IMR-90 (cell line): ENCODE measurements around the gene PIP4K2B. TPM values are rescaled to one million over a fixed set of nuclear protein-coding genes. Genes with fewer than 3 reads are reported as not detected.

Source experiments
- ATAC-seq: fragments of 200-7000 bp; cut with Tn5 transposase; 2 replicates; pipeline ENCODE4 v1.9.1; 2020; ENCODE audit warnings: low read depth, mild to moderate bottlenecking, moderate library complexity
- BruUV-seq: library from RNA; stranded (reverse); fragments of 400-500 nt; replicated peaks from 2 replicates; lab custom pipeline; 2021; lab: Mats Ljungman, UMichigan
- CTCF ChIA-PET: fragments of 300-600 bp; formaldehyde crosslinking; extraction: SDS; loops from one replicate; lab custom pipeline; 2021; ENCODE audit warnings: antibody characterized with exemption; lab: Yijun Ruan, JAX
- POLR2A ChIA-PET: fragments of 300-600 bp; sonication (Branson Sonifier 250); formaldehyde crosslinking; loops from one replicate; lab custom pipeline; 2022; ENCODE audit warnings: antibody characterized with exemption; ENCODE audit not compliant: unreplicated experiment; lab: Charles Lee
- DNase-seq: peaks from one replicate; pipeline ENCODE4 v3.0.0; 2013
- H2AFZ ChIP-seq: replicated peaks from 2 replicates; pipeline ENCODE3; 2013; ENCODE audit warnings: low read length, mild to moderate bottlenecking; ENCODE audit not compliant: poor library complexity
- H2AK5ac ChIP-seq: 2 replicates; pipeline ENCODE4 v1.6.1; 2013; ENCODE audit warnings: low read depth, low read length, inconsistent platforms
- H2AK9ac ChIP-seq: replicated peaks from 2 replicates; pipeline ENCODE3; 2013; ENCODE audit warnings: mild to moderate bottlenecking, low read depth, low read length, moderate library complexity; ENCODE audit not compliant: poor library complexity
- H2BK120ac ChIP-seq: 2 replicates; pipeline ENCODE4 v1.6.1; 2013; ENCODE audit warnings: low read depth, low read length, inconsistent platforms
- H2BK15ac ChIP-seq: 3 replicates; pipeline ENCODE4 v1.6.1; 2013; ENCODE audit warnings: low read depth, low read length, inconsistent platforms
- H2BK20ac ChIP-seq: 2 replicates; pipeline ENCODE4 v1.6.1; 2013; ENCODE audit warnings: low read depth, mild to moderate bottlenecking, inconsistent platforms, low read length, moderate library complexity
- H2BK5ac ChIP-seq: 2 replicates; pipeline ENCODE4 v1.6.1; 2013; ENCODE audit warnings: mild to moderate bottlenecking, low read depth, low read length, inconsistent platforms; ENCODE audit not compliant: poor library complexity, severe bottlenecking
- H3K14ac ChIP-seq: replicated peaks from 2 replicates; pipeline ENCODE4 v1.6.1; 2013; ENCODE audit warnings: low read depth, low read length, inconsistent platforms
- H3K18ac ChIP-seq: 2 replicates; pipeline ENCODE4 v1.6.1; 2013; ENCODE audit warnings: low read depth, low read length, control low read depth
- H3K23ac ChIP-seq: 2 replicates; pipeline ENCODE4 v1.6.1; 2013; ENCODE audit warnings: low read depth, low read length, inconsistent platforms
- H3K27ac ChIP-seq: 2 replicates; pipeline ENCODE4 v1.5.1; 2013; ENCODE audit warnings: mild to moderate bottlenecking, control low read depth, low read length; ENCODE audit not compliant: insufficient read depth
- H3K27me3 ChIP-seq: 2 replicates; pipeline ENCODE4 v1.6.1; 2013; ENCODE audit warnings: low read length; ENCODE audit not compliant: control insufficient read depth, insufficient read depth
- H3K36me3 ChIP-seq: 2 replicates; pipeline ENCODE4 v1.6.1; 2013; ENCODE audit warnings: low read length, mixed read lengths; ENCODE audit not compliant: control insufficient read depth, insufficient read depth
- H3K4ac ChIP-seq: 2 replicates; pipeline ENCODE4 v1.6.1; 2013; ENCODE audit warnings: low read depth, low read length, inconsistent platforms
- H3K4me1 ChIP-seq: 2 replicates; pipeline ENCODE4 v1.6.1; 2013; ENCODE audit warnings: low read length, mixed read lengths; ENCODE audit not compliant: control insufficient read depth, insufficient read depth
- H3K4me2 ChIP-seq: 2 replicates; pipeline ENCODE4 v1.6.1; 2013; ENCODE audit warnings: low read depth, mild to moderate bottlenecking, control low read depth, low read length, moderate library complexity
- H3K4me3 ChIP-seq: 2 replicates; pipeline ENCODE4 v1.5.1; 2013; ENCODE audit warnings: low read depth, mild to moderate bottlenecking, control low read depth, low read length, moderate library complexity; ENCODE audit not compliant: insufficient read depth
- H3K56ac ChIP-seq: 2 replicates; pipeline ENCODE4 v1.6.1; 2013; ENCODE audit warnings: low read length, inconsistent platforms; ENCODE audit not compliant: insufficient read depth; ENCODE audit errors: extremely low read depth
- H3K79me1 ChIP-seq, 2 experiments: 2 replicates each; pipeline ENCODE4 v1.6.1; 2013; ENCODE audit warnings: low read length in 2 of 2, inconsistent platforms in 1 of 2, low read depth in 1 of 2
- H3K9ac ChIP-seq: 2 replicates; pipeline ENCODE4 v1.6.1; 2013; ENCODE audit warnings: low read depth, low read length, control low read depth
- H3K9me1 ChIP-seq: 2 replicates; pipeline ENCODE4 v1.6.1; 2013; ENCODE audit warnings: low read length, inconsistent platforms; ENCODE audit not compliant: insufficient read depth
- H3K9me3 ChIP-seq: 2 replicates; pipeline ENCODE4 v1.6.1; 2013; ENCODE audit warnings: low read length; ENCODE audit not compliant: control insufficient read depth, insufficient read depth
- H4K20me1 ChIP-seq: 2 replicates; pipeline ENCODE4 v1.6.1; 2013; ENCODE audit warnings: low read length, inconsistent platforms; ENCODE audit not compliant: insufficient read depth
- H4K5ac ChIP-seq: 2 replicates; pipeline ENCODE4 v1.6.1; 2013; ENCODE audit warnings: mild to moderate bottlenecking, low read depth, low read length, control low read depth
- H4K8ac ChIP-seq, 2 experiments: 2 replicates each; pipeline ENCODE4 v1.6.1; 2013; ENCODE audit warnings: low read depth in 2 of 2, low read length in 2 of 2, control low read depth in 1 of 2, inconsistent platforms in 1 of 2
- H4K91ac ChIP-seq: 2 replicates; pipeline ENCODE4 v1.6.1; 2013; ENCODE audit warnings: low read depth, low read length, inconsistent platforms; ENCODE audit not compliant: insufficient read depth
- BHLHE40 ChIP-seq: fragments of 150-350 bp; IDR thresholded peaks from 2 replicates; pipeline ENCODE4 v1.6.1; 2016; ENCODE audit warnings: mild to moderate bottlenecking, low read depth, low read length
- CEBPB ChIP-seq: IDR thresholded peaks from 2 replicates; pipeline ENCODE4 v1.6.1; 2012; ENCODE audit warnings: low read depth, low read length, improper control_type of control experiment
- CHD1 ChIP-seq: IDR thresholded peaks from 2 replicates; pipeline ENCODE4 v1.6.1; 2012; ENCODE audit warnings: low read depth, low read length, improper control_type of control experiment
- CTCF ChIP-seq: conservative IDR thresholded peaks from 2 replicates; pipeline ENCODE4 v1.5.1; 2012; ENCODE audit warnings: mild to moderate bottlenecking, low read depth, low read length, improper control_type of control experiment
- ELK1 ChIP-seq: fragments of 150-350 bp; IDR thresholded peaks from 2 replicates; pipeline ENCODE4 v1.6.1; 2016; ENCODE audit warnings: low read depth, mild to moderate bottlenecking, low read length, moderate library complexity, borderline replicate concordance
- FOS ChIP-seq: fragments of 150-350 bp; IDR thresholded peaks from 2 replicates; pipeline ENCODE4 v1.6.1; 2016; ENCODE audit warnings: low read depth, low read length
- MAFK ChIP-seq: IDR thresholded peaks from 2 replicates; pipeline ENCODE4 v1.6.1; 2012; ENCODE audit warnings: low read depth, low read length, improper control_type of control experiment
- MAZ ChIP-seq: IDR thresholded peaks from 2 replicates; pipeline ENCODE4 v1.6.1; 2012; ENCODE audit warnings: low read depth, mild to moderate bottlenecking, low read length, improper control_type of control experiment, moderate library complexity, borderline replicate concordance
- MXI1 ChIP-seq: IDR thresholded peaks from 2 replicates; pipeline ENCODE4 v1.6.1; 2012; ENCODE audit warnings: low read depth, mild to moderate bottlenecking, low read length, moderate library complexity, borderline replicate concordance
- NFE2L2 ChIP-seq: fragments of 150-350 bp; IDR thresholded peaks from 2 replicates; pipeline ENCODE4 v1.6.1; 2016; ENCODE audit warnings: low read depth, mild to moderate bottlenecking, low read length
- POLR2A ChIP-seq: IDR thresholded peaks from 2 replicates; pipeline ENCODE4 v1.6.1; 2012; ENCODE audit warnings: mild to moderate bottlenecking, low read depth, low read length
- RAD21 ChIP-seq: IDR thresholded peaks from 2 replicates; pipeline ENCODE4 v1.6.1; 2012; ENCODE audit warnings: low read length, improper control_type of control experiment
- RCOR1 ChIP-seq: IDR thresholded peaks from 2 replicates; pipeline ENCODE4 v1.6.1; 2012; ENCODE audit warnings: mild to moderate bottlenecking, low read length, improper control_type of control experiment; ENCODE audit not compliant: insufficient replicate concordance
- RFX5 ChIP-seq: IDR thresholded peaks from 2 replicates; pipeline ENCODE4 v1.8.0; 2012; ENCODE audit warnings: low read depth, mild to moderate bottlenecking, low read length, moderate library complexity
- SMC3 ChIP-seq: fragments of 150-350 bp; IDR thresholded peaks from 2 replicates; pipeline ENCODE4 v1.6.1; 2016; ENCODE audit warnings: low read depth, mild to moderate bottlenecking, antibody characterized with exemption, low read length, moderate library complexity
- WGBS, 2 experiments: methylation state at CpG; one replicate each; pipeline versions ENCODE4 v1.1.5 to v1.1.7; 2013; ENCODE audit warnings: missing lambda C conversion rate in 2 of 2; ENCODE audit not compliant: insufficient read length in 1 of 2; ENCODE audit errors: extremely low coverage in 2 of 2; 5-methylcytosine and 5-hydroxymethylcytosine counted together
- dilution Hi-C: fragments of 300-500 bp; cut with HindIII; formaldehyde crosslinking; loops from one replicate; pipeline ENCODE4 v1.14.3; 2018; ENCODE audit warnings: low sequenced_read_pairs; ENCODE audit not compliant: unreplicated experiment
- in situ Hi-C: fragments of 300-500 bp; cut with MboI; formaldehyde crosslinking; loops from 3 replicates; pipeline ENCODE4 v1.14.3; 2019; ENCODE audit warnings: low sequenced_read_pairs, inconsistent platforms, mixed read lengths
- intact Hi-C: fragments of 100-400 bp; cut with micrococcal nuclease; formaldehyde crosslinking; loops from 2 replicates; pipeline ENCODE4 v1.10.0; 2022
- polyA plus RNA-seq, 3 experiments: library from polyadenylated mRNA; depleted of rRNA; stranded (reverse); fragments of >200 nt; gene quantifications; 2 replicates each; pipeline ENCODE4 v1.2.3, GENCODE V29; 2012; ENCODE audit warnings: low replicate concordance in 1 of 3
- total RNA-seq: library from RNA; depleted of rRNA; stranded (reverse); fragments of >200 nt; gene quantifications from 2 replicates; pipeline ENCODE4 v1.2.3, GENCODE V29; 2012
- TF ChIP-seq, protein P1 (sequence below): fragments of 150-350 bp; IDR thresholded peaks from 2 replicates; pipeline ENCODE4 v1.6.1; 2017; ENCODE audit warnings: mild to moderate bottlenecking, antibody characterized with exemption, low read length, low read depth

PIP4K2B gene
- total and polyA plus RNA-seq, 2 of the 4 experiments (the other 2 are of a cell fraction), result 40.0 to 40.2 TPM

- TF ChIP-seq, protein P1, sequence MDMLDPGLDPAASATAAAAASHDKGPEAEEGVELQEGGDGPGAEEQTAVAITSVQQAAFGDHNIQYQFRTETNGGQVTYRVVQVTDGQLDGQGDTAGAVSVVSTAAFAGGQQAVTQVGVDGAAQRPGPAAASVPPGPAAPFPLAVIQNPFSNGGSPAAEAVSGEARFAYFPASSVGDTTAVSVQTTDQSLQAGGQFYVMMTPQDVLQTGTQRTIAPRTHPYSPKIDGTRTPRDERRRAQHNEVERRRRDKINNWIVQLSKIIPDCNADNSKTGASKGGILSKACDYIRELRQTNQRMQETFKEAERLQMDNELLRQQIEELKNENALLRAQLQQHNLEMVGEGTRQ, result no peak
- no peak for TF ChIP-seq BHLHE40
- no peak for TF ChIP-seq MAZ
- TF ChIP-seq ELK1, result no peak
- no peak for TF ChIP-seq NFE2L2
- TF ChIP-seq MXI1, result no peak
- no peak for TF ChIP-seq FOS
- TF ChIP-seq MAFK, result no peak
- no peak for TF ChIP-seq POLR2A
- TF ChIP-seq CHD1, result no peak
- TF ChIP-seq CEBPB, result no peak
- TF ChIP-seq RFX5, result no peak
- no peak for TF ChIP-seq CTCF
- no peak for TF ChIP-seq SMC3
- TF ChIP-seq RCOR1, result no peak
- TF ChIP-seq RAD21, result no peak
- Histone ChIP-seq H3K4me3 (no peak overlapping the region), H3K9ac (no peak overlapping the region), H3K14ac (no peak overlapping the region), H2AK9ac (peak overlapping the region; percentile 32), H3K4me1 (peaks cover 15% of the 10 kb centered on the region), H2AK5ac (no peak overlapping the region), H4K8ac (no peak overlapping the region), H2BK120ac (no peak overlapping the region), H2AFZ (no peak overlapping the region), H3K9me1 (peaks cover 10% of the 10 kb centered on the region), H3K27ac (no peak overlapping the region), H3K56ac (no peak overlapping the region), H3K79me1 (peaks cover 15 to 72% of the 10 kb centered on the region in 2 experiments), H3K9me3 (no peaks in the 10 kb centered on the region), H2BK20ac (no peak overlapping the region), H3K36me3 (peaks cover 40% of the 10 kb centered on the region), H3K4me2 (no peak overlapping the region), H4K5ac (no peak overlapping the region), H3K27me3 (no peaks in the 10 kb centered on the region), H3K4ac (no peak overlapping the region), H2BK5ac (no peak overlapping the region), H2BK15ac (no peak overlapping the region), H4K91ac (no peak overlapping the region), H3K23ac (no peak overlapping the region), H3K18ac (no peak overlapping the region), H4K20me1 (peaks cover 72% of the 10 kb centered on the region)
- no peak for DNase-seq
- WGBS, 2 experiments, result 92% methylated on average over 12 of the region's 19 CpGs; no CpG with 5 or more reads in 1 of the 2 experiments
- in situ Hi-C loops, result no loop called here
- no TSS peak for BruUV-seq
- CTCF ChIA-PET, result no interaction called here
- intact Hi-C loops, result no loop called here
- POLR2A ChIA-PET, result no interaction called here
- dilution Hi-C loops, result no loop called here
- ATAC-seq, result no peak
These were observed 59.3 kb downstream of the PIP4K2B start for GRCh38 chr17:38740044-38740443.
